Measurements from ENCODE around the gene CCDC148.

Gene CCDC148

GRCh38 chr2:158456309-158457066, at the start of gene CCDC148, which contains the start of gene PKP4:
Gene CCDC148 (minus strand): TSS chr2:158456753. CDS start chr2:158456439, 314 bp downstream.
Gene PKP4 (plus strand): TSS chr2:158456952. CDS start chr2:158533185, 76,233 bp downstream.
- peaks cover 33% of the 10 kb centered on the region for H3K4me1 ChIP-seq (ENCODE audit: control insufficient read depth, insufficient read depth, low read length)
- no peaks in the 10 kb centered on the region for H3K27me3 ChIP-seq (ENCODE audit: control insufficient read depth, insufficient read depth, low read length)
- H3K36me3 ChIP-seq (ENCODE audit: control insufficient read depth, insufficient read depth, low read length): 0 out of 2 replicates have a peak, but pooled peaks cover 3% of the 10 kb centered on the region
- H3K27ac ChIP-seq (ENCODE audit: low read depth, low read length): peak within 1 kb of the TSS; percentile 92
- no peaks in the 10 kb centered on the region for H3K9me3 ChIP-seq (ENCODE audit: control insufficient read depth, insufficient read depth, low read length)
- peak within 1 kb of the TSS; percentile 88 for H3K9ac ChIP-seq (ENCODE audit: low read depth, low read length)
- peak within 1 kb of the TSS; percentile 84 for H3K4me3 ChIP-seq (ENCODE audit: low read depth, low read length)

- H3K4me1 ChIP-seq (ENCODE audit: control insufficient read depth, insufficient read depth, low read length): peaks cover 38% of the 10 kb centered on the region; the same call in 1 of the 2 replicates
Observed at GRCh38 chr2:158505448-158505934, 48.9 kb upstream of the CCDC148 start.

GRCh38 chr2:158504088-158504487, 47.5 kb upstream of the CCDC148 start:
- no peak overlapping the region for H3K27ac ChIP-seq (ENCODE audit: low read depth, low read length)
- H3K4me1 ChIP-seq (ENCODE audit: control insufficient read depth, insufficient read depth, low read length): peaks cover 33% of the 10 kb centered on the region; the same call in 1 of the 2 replicates
- H3K4me3 ChIP-seq (ENCODE audit: low read depth, low read length): no peak overlapping the region
- H3K27me3 ChIP-seq (ENCODE audit: control insufficient read depth, insufficient read depth, low read length): no peaks in the 10 kb centered on the region
- H3K9ac ChIP-seq (ENCODE audit: low read depth, low read length): no peak overlapping the region
- H3K36me3 ChIP-seq (ENCODE audit: control insufficient read depth, insufficient read depth, low read length): no peaks in the 10 kb centered on the region
- no peaks in the 10 kb centered on the region for H3K9me3 ChIP-seq (ENCODE audit: control insufficient read depth, insufficient read depth, low read length)

More at GRCh38 chr2:158505448-158505934, 48.9 kb upstream of the CCDC148 start:
- no peaks in the 10 kb centered on the region for H3K36me3 ChIP-seq (ENCODE audit: control insufficient read depth, insufficient read depth, low read length)
- peak overlapping the region; percentile 8 for H3K27ac ChIP-seq (ENCODE audit: low read depth, low read length)
- no peak overlapping the region for H3K4me3 ChIP-seq (ENCODE audit: low read depth, low read length)
- H3K9ac ChIP-seq (ENCODE audit: low read depth, low read length): no peak overlapping the region
- no peaks in the 10 kb centered on the region for H3K9me3 ChIP-seq (ENCODE audit: control insufficient read depth, insufficient read depth, low read length)
- H3K27me3 ChIP-seq (ENCODE audit: control insufficient read depth, insufficient read depth, low read length): no peaks in the 10 kb centered on the region

- Histone ChIP-seq H3K27me3 (ENCODE audit: control insufficient read depth, insufficient read depth, low read length) (no peaks in the 10 kb centered on the region), H3K4me1 (ENCODE audit: control insufficient read depth, insufficient read depth, low read length) (peaks cover 38% of the 10 kb centered on the region; the same call in 1 of the 2 replicates), H3K36me3 (ENCODE audit: control insufficient read depth, insufficient read depth, low read length) (no peaks in the 10 kb centered on the region), H3K9ac (ENCODE audit: low read depth, low read length) (no peak overlapping the region), H3K27ac (ENCODE audit: low read depth, low read length) (no peak overlapping the region), H3K9me3 (ENCODE audit: control insufficient read depth, insufficient read depth, low read length) (no peaks in the 10 kb centered on the region), H3K4me3 (ENCODE audit: low read depth, low read length) (no peak overlapping the region)
Observed at GRCh38 chr2:158502974-158503373, 46.4 kb upstream of the CCDC148 start.

- Histone ChIP-seq H3K36me3 (ENCODE audit: control insufficient read depth, insufficient read depth, low read length) (no peaks in the 10 kb centered on the region), H3K9me3 (ENCODE audit: control insufficient read depth, insufficient read depth, low read length) (no peaks in the 10 kb centered on the region), H3K4me3 (ENCODE audit: low read depth, low read length) (no peak overlapping the region), H3K27ac (ENCODE audit: low read depth, low read length) (no peak overlapping the region), H3K27me3 (ENCODE audit: control insufficient read depth, insufficient read depth, low read length) (no peaks in the 10 kb centered on the region), H3K4me1 (ENCODE audit: control insufficient read depth, insufficient read depth, low read length) (peaks cover 44% of the 10 kb centered on the region), H3K9ac (ENCODE audit: low read depth, low read length) (no peak overlapping the region)
Observed at GRCh38 chr2:158501301-158501700, 44.7 kb upstream of the CCDC148 start.

GRCh38 chr2:158500333-158500732, 43.8 kb upstream of the CCDC148 start:
- Histone ChIP-seq H3K4me1 (ENCODE audit: control insufficient read depth, insufficient read depth, low read length) (peaks cover 36% of the 10 kb centered on the region), H3K4me3 (ENCODE audit: low read depth, low read length) (no peak overlapping the region), H3K27me3 (ENCODE audit: control insufficient read depth, insufficient read depth, low read length) (no peaks in the 10 kb centered on the region), H3K9me3 (ENCODE audit: control insufficient read depth, insufficient read depth, low read length) (no peaks in the 10 kb centered on the region), H3K9ac (ENCODE audit: low read depth, low read length) (no peak overlapping the region), H3K36me3 (ENCODE audit: control insufficient read depth, insufficient read depth, low read length) (no peaks in the 10 kb centered on the region), H3K27ac (ENCODE audit: low read depth, low read length) (no peak overlapping the region)

- Histone ChIP-seq H3K4me1 (ENCODE audit: control insufficient read depth, insufficient read depth, low read length) (peaks cover 31% of the 10 kb centered on the region), H3K36me3 (ENCODE audit: control insufficient read depth, insufficient read depth, low read length) (no peaks in the 10 kb centered on the region), H3K27ac (ENCODE audit: low read depth, low read length) (no peak overlapping the region), H3K9me3 (ENCODE audit: control insufficient read depth, insufficient read depth, low read length) (no peaks in the 10 kb centered on the region), H3K9ac (ENCODE audit: low read depth, low read length) (no peak overlapping the region), H3K4me3 (ENCODE audit: low read depth, low read length) (no peak overlapping the region), H3K27me3 (ENCODE audit: control insufficient read depth, insufficient read depth, low read length) (no peaks in the 10 kb centered on the region)
Observed at GRCh38 chr2:158499383-158499782, 42.8 kb upstream of the CCDC148 start.

GRCh38 chr2:158498749-158499136, 42.2 kb upstream of the CCDC148 start:
- Histone ChIP-seq H3K4me3 (ENCODE audit: low read depth, low read length) (no peak overlapping the region), H3K27ac (ENCODE audit: low read depth, low read length) (no peak overlapping the region), H3K9ac (ENCODE audit: low read depth, low read length) (no peak overlapping the region), H3K27me3 (ENCODE audit: control insufficient read depth, insufficient read depth, low read length) (no peaks in the 10 kb centered on the region), H3K9me3 (ENCODE audit: control insufficient read depth, insufficient read depth, low read length) (no peaks in the 10 kb centered on the region), H3K4me1 (ENCODE audit: control insufficient read depth, insufficient read depth, low read length) (peaks cover 31% of the 10 kb centered on the region), H3K36me3 (ENCODE audit: control insufficient read depth, insufficient read depth, low read length) (no peaks in the 10 kb centered on the region)

- Histone ChIP-seq H3K9ac (ENCODE audit: low read depth, low read length) (no peak overlapping the region), H3K27ac (ENCODE audit: low read depth, low read length) (no peak overlapping the region), H3K9me3 (ENCODE audit: control insufficient read depth, insufficient read depth, low read length) (no peaks in the 10 kb centered on the region), H3K27me3 (ENCODE audit: control insufficient read depth, insufficient read depth, low read length) (no peaks in the 10 kb centered on the region), H3K36me3 (ENCODE audit: control insufficient read depth, insufficient read depth, low read length) (no peaks in the 10 kb centered on the region), H3K4me3 (ENCODE audit: low read depth, low read length) (no peak overlapping the region), H3K4me1 (ENCODE audit: control insufficient read depth, insufficient read depth, low read length) (peaks cover 33% of the 10 kb centered on the region)
Observed at GRCh38 chr2:158498043-158498748, 41.6 kb upstream of the CCDC148 start.

- Histone ChIP-seq H3K27me3 (ENCODE audit: control insufficient read depth, insufficient read depth, low read length) (no peaks in the 10 kb centered on the region), H3K27ac (ENCODE audit: low read depth, low read length) (no peak overlapping the region), H3K36me3 (ENCODE audit: control insufficient read depth, insufficient read depth, low read length) (no peaks in the 10 kb centered on the region), H3K4me3 (ENCODE audit: low read depth, low read length) (no peak overlapping the region), H3K4me1 (ENCODE audit: control insufficient read depth, insufficient read depth, low read length) (peaks cover 30% of the 10 kb centered on the region), H3K9me3 (ENCODE audit: control insufficient read depth, insufficient read depth, low read length) (no peaks in the 10 kb centered on the region), H3K9ac (ENCODE audit: low read depth, low read length) (no peak overlapping the region)
Observed at GRCh38 chr2:158497486-158497885, 40.9 kb upstream of the CCDC148 start.

GRCh38 chr2:158496986-158497385, 40.4 kb upstream of the CCDC148 start:
- Histone ChIP-seq H3K9ac (ENCODE audit: low read depth, low read length) (no peak overlapping the region), H3K4me1 (ENCODE audit: control insufficient read depth, insufficient read depth, low read length) (peaks cover 30% of the 10 kb centered on the region), H3K27ac (ENCODE audit: low read depth, low read length) (no peak overlapping the region), H3K36me3 (ENCODE audit: control insufficient read depth, insufficient read depth, low read length) (no peaks in the 10 kb centered on the region), H3K27me3 (ENCODE audit: control insufficient read depth, insufficient read depth, low read length) (no peaks in the 10 kb centered on the region), H3K4me3 (ENCODE audit: low read depth, low read length) (0 out of 2 replicates have a peak overlapping the region, but pooled peaks have one; percentile 18), H3K9me3 (ENCODE audit: control insufficient read depth, insufficient read depth, low read length) (no peaks in the 10 kb centered on the region)

Measured in HUES48 (cell line).